Neural crest cell (in vitro differentiated cells): ENCODE measurements around the gene HP1BP3. TPM values are rescaled to one million over a fixed set of nuclear protein-coding genes. Genes with fewer than 3 reads are reported as not detected.
"Not testable (repeated sequence)": the region's sequence is repeated elsewhere in the genome, so short reads cannot be mapped to it uniquely, and the experiment has no call there.

ENCODE experiments used
- DNase-seq: peaks from one replicate; pipeline ENCODE4 v3.0.0; 2021; ENCODE audit warnings: low read depth, mixed read lengths, low spot score
- H3K27ac Mint-ChIP-seq: one replicate; pipeline ENCODE4 v1.8.0; 2021; ENCODE audit warnings: mild to moderate bottlenecking, mixed read lengths; ENCODE audit not compliant: unreplicated experiment
- H3K27me3 Mint-ChIP-seq: 2 replicates; pipeline ENCODE4 v1.8.0; 2021; ENCODE audit warnings: low read depth, mild to moderate bottlenecking, mixed read lengths
- H3K36me3 Mint-ChIP-seq: 2 replicates; pipeline ENCODE4 v1.8.0; 2021; ENCODE audit warnings: low read depth, mild to moderate bottlenecking, mixed read lengths
- H3K4me1 Mint-ChIP-seq: 2 replicates; pipeline ENCODE4 v1.8.0; 2021; ENCODE audit warnings: mixed read lengths
- H3K4me3 Mint-ChIP-seq: one replicate; pipeline ENCODE4 v1.8.0; 2021; ENCODE audit warnings: mild to moderate bottlenecking, mixed read lengths
- H3K9me3 Mint-ChIP-seq: 2 replicates; pipeline ENCODE4 v1.8.0; 2021; ENCODE audit warnings: mixed read lengths
- CTCF ChIP-seq: fragments of 200-600 bp; sonication (generic); conservative IDR thresholded peaks from 2 replicates; pipeline ENCODE4 v1.5.0; 2021; ENCODE audit warnings: antibody characterized with exemption, mild to moderate bottlenecking
- total RNA-seq: library from RNA; stranded (reverse); gene quantifications from 2 replicates; pipeline ENCODE4 v1.2.1, GENCODE V29; 2021

HP1BP3 gene
- total RNA-seq, 1 donor from 2014 or later: 303 TPM

GRCh38 chr1:20723159-20723536 is 64.0 kb downstream of the HP1BP3 start:
- H3K4me1 Mint-ChIP-seq: peaks cover 10% of the 10 kb centered on the region

GRCh38 chr1:20721117-20722061 is 65.7 kb downstream of the HP1BP3 start:
- H3K9me3 Mint-ChIP-seq: no peaks in the 10 kb centered on the region
- peaks cover 29% of the 10 kb centered on the region for H3K27me3 Mint-ChIP-seq
- peak overlapping the region; percentile 4 for H3K4me3 Mint-ChIP-seq
- no peak for DNase-seq
- no peak for TF ChIP-seq CTCF
- H3K4me1 Mint-ChIP-seq: peaks cover 12% of the 10 kb centered on the region
- no peaks in the 10 kb centered on the region for H3K36me3 Mint-ChIP-seq
- no peak overlapping the region for H3K27ac Mint-ChIP-seq

More at GRCh38 chr1:20723159-20723536, 64.0 kb downstream of the HP1BP3 start:
- H3K36me3 Mint-ChIP-seq: no peaks in the 10 kb centered on the region
- peaks cover 24% of the 10 kb centered on the region for H3K27me3 Mint-ChIP-seq
- no peak for TF ChIP-seq CTCF
- no peak overlapping the region for H3K4me3 Mint-ChIP-seq
- DNase-seq: no peak
- H3K9me3 Mint-ChIP-seq: no peaks in the 10 kb centered on the region
- no peak overlapping the region for H3K27ac Mint-ChIP-seq

- H3K36me3 Mint-ChIP-seq: no peaks in the 10 kb centered on the region
- H3K27ac Mint-ChIP-seq: no peak overlapping the region
- H3K4me3 Mint-ChIP-seq: no peak overlapping the region
- H3K4me1 Mint-ChIP-seq: peaks cover 15% of the 10 kb centered on the region
- DNase-seq: no peak
- TF ChIP-seq CTCF: no peak
- peaks cover 32% of the 10 kb centered on the region for H3K27me3 Mint-ChIP-seq
- no peaks in the 10 kb centered on the region for H3K9me3 Mint-ChIP-seq
Observed at GRCh38 chr1:20720631-20721091, 66.4 kb downstream of the HP1BP3 start.

- Mint-ChIP-seq H3K4me3 (peak overlapping the region; percentile 54), H3K27ac (no peak overlapping the region), H3K27me3 (peaks cover 30% of the 10 kb centered on the region), H3K4me1 (peaks cover 15% of the 10 kb centered on the region), H3K9me3 (no peaks in the 10 kb centered on the region), H3K36me3 (no peaks in the 10 kb centered on the region)
- no peak for DNase-seq
- TF ChIP-seq CTCF: no peak
Observed at GRCh38 chr1:20719871-20720620, 67.1 kb downstream of the HP1BP3 start.

GRCh38 chr1:20719261-20719660 is 67.8 kb downstream of the HP1BP3 start:
- Mint-ChIP-seq H3K27me3 (peaks cover 30% of the 10 kb centered on the region), H3K4me3 (no peak overlapping the region), H3K9me3 (no peaks in the 10 kb centered on the region), H3K27ac (no peak overlapping the region), H3K36me3 (no peaks in the 10 kb centered on the region), H3K4me1 (peaks cover 15% of the 10 kb centered on the region)
- no peak for TF ChIP-seq CTCF
- DNase-seq: no peak

- H3K9me3 Mint-ChIP-seq, H3K27ac Mint-ChIP-seq, H3K36me3 Mint-ChIP-seq, DNase-seq: not testable (repeated sequence)
- Mint-ChIP-seq H3K4me1 (peaks cover 15% of the 10 kb centered on the region), H3K27me3 (peaks cover 30% of the 10 kb centered on the region), H3K4me3 (peak overlapping the region; percentile 76)
Observed at GRCh38 chr1:20718343-20718882, 68.7 kb downstream of the HP1BP3 start.
